ENCODE results near the gene HIBADH.
"Not testable (repeated sequence)": the region's sequence is repeated elsewhere in the genome, so short reads cannot be mapped to it uniquely, and the experiment has no call there.

Gene HIBADH

DNA sequence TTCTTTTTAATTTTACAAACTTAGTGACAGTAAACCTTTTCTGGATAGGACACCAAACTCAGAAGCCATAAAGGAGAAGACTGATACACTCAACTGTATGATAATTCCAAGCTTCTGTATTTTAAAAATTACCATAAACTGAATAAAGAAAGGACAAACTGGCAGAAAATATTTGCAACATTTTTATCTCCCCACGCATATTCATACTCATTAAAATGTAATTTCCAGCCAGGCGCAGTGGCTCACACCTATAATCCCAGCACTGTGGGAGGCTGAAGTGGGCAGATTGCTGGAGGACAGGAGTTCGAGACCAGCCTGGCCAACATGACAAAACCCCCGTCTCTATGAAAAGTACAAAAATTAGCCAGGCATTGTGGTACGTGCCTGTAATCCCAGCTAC is 67.7 kb downstream of the HIBADH start:
- no peak for DNase-seq

DNA sequence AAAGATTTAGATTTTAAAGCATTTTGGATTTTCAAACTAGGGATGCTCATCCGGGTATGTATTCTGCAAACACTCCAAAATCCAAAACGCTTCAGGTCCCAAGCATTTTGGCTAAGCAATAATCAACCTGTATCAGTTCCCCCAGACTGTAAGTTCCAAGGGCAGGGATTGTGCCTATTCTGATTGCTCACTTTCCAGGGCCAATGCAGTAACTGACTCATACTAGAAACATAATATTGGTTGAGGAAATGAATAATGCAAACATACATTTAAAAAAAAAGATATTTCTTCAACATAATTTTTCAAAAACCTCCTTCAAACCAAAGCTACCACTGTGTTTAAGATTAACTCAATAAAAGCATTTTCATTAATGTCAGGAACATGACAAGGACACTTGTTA is 69.5 kb downstream of the HIBADH start:
- no peak for DNase-seq

DNA sequence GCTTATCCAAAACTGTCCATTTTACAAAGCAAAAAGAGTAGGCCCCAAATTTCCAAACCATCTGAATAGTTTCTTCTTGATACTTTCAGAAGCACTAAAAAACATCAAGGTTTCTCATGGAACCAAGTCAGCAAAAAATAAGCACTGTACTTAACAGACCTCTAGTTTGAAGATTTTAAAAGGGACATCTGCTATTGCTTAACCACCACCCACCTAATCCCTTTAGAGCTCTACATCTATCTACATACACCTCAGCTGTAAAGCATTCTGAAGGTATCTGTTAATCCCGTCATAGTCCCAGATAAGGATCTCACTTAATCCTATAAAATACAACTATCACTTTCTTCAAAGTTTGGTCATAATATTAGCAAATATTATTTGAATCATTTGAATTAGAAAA is 72.3 kb downstream of the HIBADH start:
- DNase-seq, result no peak

DNA sequence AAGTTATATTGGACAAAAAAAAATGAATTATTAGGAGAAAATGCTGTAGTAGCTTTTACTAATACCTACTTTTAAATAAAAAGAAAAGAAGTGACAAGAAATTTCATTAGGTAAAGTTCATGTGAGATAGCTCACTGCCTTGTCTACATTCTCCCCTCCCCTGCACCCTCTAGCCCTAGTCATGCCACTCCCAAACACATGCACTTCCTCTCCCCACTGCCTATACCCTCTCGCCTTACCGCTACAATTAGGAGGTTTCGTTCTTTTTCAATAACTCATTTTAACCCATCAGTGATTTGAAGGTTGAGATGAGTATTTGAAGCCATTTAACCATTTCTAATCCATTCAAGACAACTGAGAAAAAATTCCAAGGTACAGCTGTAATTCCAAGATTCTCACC is 75.3 kb downstream of the HIBADH start:
- no peak for DNase-seq

DNA sequence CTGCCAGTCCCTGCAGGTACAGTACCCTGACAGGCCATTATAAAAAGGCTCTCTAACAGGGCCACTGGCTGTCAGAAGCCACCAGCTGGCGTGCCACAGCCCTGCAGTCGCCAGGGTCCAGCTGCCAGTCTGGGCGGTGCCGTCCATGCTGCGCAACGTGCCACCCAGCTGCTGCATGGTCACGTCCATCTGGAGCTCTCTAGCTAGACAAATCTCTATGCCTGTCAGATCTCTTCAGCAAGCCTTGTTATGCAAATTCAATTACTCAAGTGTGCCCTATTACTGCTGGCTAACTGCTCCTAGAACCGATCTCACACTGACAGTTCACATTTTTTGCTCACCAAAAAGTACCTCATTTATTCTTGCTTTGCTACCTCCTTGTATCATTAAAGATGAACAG is 75.9 kb downstream of the HIBADH start:
- no peak for DNase-seq

DNA sequence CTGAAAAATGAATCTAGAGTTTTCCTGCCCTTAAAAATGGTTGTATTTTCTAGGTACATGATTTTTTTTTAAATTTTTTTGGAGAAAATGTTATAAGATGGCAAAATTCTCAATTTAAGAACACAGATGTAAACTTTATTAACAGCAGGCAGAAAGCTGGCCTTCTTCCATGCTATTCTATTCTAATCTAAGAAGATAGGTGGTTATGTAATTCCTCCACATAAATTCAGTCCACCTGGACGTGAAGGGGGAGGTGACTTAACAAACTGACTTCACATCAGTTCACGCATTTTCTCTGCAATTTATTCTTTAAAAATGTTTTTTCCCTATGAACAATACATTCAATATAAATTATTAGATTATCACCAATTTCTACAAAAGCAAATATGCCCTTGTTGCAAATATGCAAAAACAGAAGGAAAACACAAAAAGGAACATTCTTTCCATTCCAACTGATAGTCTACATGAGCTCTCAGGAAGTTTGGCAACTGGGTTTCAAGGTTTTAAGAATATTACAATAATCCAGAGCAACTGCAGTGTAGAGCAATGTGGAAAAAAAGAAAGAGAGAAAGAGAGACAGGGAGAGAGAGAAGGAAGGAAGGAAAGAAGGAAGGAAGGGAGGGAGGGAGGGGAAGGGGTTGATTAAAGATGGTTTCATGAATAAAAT is 76.8 kb downstream of the HIBADH start:
- DNase-seq, result peak; percentile 4

DNA sequence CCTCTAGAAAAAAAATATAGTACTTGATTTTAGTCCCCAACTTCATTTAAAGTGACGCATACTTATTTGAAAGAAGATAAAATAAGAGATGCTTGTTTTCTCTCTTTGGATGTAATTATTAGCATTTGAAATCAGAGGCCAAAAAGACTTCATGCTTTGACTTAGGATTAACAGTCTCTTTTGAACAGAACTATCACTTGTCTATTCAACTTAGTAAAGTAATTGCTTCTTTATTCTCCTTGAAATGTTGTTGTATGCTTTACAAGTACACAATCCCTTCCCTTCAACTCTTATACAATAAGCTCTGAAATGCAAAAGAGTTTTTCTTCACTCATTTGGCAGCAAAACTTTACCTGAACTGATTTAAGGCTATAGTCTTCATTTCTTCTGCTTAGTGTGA is 80.8 kb downstream of the HIBADH start:
- DNase-seq, result no peak

DNA sequence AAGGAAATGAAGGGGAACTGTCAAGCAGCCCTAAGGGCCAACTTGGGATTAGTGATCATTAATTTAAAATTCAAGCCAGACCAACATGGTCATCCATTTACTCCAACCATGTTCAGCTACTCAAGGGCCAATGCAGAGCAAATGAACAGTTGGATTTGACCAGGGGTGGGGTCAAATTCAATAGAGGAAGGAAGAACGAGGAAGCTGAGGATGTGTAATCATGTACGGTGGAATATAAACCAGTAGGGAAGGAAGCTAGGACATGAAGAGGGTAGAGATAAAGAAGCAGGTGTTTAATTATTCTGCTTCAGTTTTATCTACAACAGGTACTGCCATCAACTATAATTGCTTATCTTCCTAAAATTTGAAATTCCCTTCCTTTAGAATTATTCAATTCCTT is 81.6 kb downstream of the HIBADH start:
- no peak for DNase-seq

DNA sequence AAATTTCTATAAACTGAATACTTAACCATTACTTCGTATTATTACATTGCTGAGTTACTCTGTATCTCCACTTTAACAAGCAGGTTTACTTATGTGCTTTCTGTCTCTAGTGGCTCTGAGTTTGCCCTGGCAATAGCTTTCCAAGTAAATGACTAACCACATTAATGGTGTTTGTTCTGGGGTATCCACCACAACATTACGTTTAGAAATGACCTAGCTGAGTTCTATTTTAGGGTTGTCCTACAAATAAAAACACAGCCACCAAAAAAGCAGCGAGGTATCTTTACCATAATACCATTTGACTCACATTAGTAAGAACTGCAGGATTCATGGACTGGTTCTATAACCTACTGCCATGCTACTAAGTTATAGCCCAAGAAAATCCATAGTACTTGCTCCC is 83.1 kb downstream of the HIBADH start:
- DNase-seq, result no peak

DNA sequence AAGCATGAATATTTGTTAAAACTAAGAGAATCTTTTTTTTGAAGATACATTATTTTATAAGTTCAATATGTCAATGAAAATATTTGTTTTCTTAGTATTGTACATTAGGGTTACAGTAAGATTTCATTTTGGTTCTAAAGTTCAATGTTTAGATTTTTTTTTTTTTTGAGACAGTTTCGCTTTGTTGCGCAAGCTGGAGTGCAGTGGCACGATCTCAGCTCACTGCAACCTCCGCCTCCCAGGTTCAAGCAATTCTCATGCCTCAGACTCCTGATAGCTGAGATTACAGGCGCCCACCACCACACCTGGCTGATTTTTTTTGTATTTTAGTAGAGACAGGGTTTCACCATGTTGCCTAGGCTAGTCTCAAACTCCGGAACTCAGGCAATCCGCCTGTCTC is 84.5 kb downstream of the HIBADH start:
- DNase-seq, result not testable (repeated sequence)

DNA sequence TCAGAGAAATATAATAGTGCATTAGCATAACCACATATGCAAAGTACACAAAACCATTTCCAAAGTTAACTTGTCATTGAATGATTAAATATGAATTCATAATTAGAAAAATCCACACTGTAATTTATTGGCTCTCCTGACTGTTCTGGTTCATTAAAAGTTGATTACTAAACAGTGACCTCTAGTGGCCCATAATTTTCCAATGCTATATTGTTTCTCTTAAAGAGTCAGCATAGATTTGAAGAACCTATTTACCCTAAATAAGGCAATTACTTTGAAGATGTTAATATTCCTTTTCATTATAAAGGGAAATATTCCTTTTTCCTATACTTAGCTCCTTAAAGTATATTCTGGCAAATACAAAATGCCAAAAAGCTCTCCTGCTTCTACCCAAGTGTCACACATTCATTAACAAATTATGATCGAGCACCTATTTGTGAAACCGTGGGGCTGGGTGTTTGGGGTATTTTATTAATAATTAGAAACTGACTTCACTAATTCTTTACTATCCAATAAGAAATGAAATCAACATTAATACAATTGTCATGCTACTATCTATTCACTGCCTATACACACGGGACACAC is 86.2 kb downstream of the HIBADH start:
- DNase-seq, result peak; percentile 33

DNA sequence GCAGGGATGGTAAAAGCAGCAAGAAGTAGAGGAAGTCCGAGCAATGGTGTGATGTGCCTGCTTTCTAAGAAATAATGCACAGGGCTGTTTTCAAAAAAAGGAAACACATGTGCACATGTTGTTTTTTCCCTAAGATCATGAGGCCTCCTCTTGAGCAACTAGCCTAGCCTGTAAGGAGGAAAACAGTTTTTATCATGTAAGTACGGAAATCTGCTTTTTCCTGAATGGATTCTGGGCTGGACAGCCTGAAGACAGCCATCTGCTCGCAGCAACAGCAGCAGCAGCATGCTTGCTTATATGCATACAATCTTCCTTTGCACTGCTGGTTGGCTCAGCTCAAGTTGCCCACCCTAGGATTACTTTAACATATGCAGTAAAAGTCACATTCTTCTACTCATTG is 87.1 kb downstream of the HIBADH start:
- DNase-seq, result no peak

DNA sequence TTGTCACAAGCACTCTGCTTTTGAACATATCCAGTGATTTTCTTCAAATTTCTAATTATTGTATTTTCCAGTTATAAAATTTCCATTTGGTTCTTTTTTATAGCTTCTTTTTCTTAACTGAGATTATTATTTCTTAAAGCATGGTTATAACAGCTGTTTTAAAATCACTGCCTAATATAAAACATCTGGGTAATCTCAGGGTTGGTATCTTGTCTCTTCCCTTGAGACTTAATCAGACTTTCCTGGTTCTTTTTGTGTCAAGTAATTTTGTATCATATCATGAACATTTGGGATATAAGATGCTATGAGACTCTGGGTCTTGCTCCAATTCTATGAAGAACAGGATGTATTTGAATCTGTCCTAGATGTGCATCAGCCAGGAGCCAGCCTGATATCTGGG is 93.6 kb downstream of the HIBADH start:
- DNase-seq, result no peak

DNA sequence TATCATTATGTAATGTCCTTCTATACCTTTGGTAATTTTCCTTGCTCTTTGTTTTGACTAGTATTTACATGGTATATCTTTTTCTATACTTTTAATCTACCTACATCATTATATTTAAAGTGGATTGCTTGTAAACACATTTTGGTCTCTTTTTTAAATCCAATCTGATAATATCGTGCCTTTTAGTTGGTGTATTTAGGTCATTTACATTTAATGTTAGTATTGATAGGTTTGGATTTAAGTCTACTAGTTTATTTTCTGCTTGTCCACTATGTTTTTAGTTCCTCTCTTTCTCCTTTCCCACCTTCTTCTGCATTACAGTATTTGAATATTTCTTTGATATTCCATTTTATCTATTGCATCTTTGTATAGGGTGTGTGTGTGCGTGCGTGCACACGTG is 95.4 kb downstream of the HIBADH start:
- DNase-seq, result no peak

DNA sequence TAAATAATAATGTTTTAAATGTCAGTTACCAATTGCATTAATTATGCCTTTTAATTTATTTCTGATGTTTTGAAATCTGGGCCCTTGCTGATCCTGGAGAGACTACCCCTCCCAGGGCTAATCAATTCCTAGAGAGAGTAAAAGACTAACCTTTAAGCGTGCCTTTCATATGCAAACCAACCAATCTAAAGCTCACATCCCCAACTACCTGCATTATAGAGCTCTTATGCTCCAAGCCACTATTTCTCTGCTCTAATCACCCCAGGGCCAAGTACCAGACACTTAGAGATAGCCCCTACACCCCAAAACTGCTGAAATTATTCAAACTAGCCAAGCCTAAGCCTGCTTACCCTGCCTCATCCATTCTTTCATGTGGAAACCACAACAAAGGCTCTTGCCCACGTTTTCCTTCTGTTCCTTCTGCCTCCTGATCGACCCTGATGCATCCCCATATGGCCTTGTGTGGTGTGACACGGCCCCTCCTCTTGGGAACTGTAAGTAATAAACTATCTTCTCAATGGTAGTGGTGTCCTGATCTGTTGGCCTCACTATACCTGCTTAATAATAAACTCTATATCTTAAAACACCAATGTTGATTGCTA is 97.7 kb downstream of the HIBADH start:
- no peak for DNase-seq

DNA sequence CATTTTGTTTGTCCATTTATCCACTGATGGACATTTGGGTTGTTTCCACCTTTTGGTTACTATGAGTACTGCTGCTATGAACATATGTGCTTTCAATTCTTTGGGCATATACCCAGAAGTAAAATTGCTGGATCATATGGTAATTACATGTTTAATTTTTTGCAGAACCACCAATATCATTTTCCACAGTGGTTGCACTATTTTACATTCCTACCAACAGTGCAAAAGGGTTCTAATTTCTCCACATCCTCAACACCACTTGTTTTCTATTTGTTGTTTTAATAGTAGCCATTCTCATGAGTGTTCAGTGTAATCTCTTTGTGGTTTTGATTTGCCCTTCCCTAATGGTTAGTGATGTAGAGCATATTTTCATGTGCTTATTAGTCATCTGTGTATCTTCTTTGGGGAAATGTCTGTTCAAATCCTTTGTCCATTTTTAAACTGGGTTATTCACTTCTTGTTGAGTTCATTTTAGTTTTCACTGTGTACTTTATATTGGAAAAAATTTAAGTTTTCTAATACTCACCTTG is 101.9 kb downstream of the HIBADH start:
- peak; percentile 60 for DNase-seq

DNA sequence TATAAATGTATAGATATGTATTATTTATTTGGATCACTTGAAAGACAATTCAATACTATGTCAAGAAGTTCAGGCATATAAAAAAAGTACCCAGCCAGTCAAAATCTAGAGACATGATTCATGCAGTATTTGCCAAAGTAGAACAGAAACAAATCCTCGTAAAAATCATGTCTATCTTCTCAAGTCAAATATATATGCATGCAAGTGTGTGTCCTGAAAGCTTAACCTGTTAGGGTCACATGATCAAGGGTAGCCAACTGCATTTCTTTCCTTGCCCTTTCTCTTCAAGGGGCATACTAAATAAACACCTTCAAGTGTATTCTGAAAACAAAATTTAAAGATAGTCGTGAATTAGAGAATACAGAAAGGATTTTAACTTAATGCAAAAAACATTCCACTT is 107.0 kb downstream of the HIBADH start:
- DNase-seq, result no peak

DNA sequence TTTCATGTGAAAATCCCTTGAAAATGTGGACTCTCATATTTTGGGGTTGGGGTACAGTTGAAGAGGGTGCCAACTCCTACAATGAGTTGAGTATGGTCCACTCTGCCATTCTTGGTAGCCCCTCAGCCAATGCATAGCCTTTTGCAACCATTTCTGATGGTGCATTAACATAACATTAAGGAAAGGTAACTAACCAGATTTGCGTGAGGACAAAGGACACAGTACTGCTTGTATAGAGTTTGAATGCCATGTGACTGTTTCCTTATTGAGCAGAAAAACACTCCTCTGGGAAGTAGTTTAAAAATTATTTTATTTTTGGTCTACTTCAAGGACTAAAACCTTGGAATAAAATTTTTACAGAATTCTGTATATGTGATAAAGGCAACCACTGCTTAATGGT is 107.9 kb downstream of the HIBADH start:
- DNase-seq, result no peak

DNA sequence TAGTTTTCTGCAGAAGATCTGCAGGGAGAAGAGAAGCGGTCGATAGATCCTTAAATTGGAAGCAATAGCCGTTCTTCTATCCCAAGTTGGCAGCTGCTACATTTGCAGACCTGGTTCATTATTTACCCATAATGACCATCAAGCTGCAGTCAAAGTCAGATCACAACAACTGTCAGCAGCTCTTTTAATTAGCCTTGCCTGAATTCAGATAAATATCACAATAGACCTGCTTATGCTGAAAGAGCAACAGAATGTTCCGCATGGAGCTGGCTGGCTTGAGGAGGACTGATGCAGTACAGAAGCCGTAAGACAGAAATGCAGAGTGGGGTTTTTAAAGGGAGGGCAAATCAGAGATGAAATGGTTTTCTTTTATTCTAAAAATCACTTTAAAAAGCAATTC is 109.4 kb downstream of the HIBADH start:
- no peak for DNase-seq

DNA sequence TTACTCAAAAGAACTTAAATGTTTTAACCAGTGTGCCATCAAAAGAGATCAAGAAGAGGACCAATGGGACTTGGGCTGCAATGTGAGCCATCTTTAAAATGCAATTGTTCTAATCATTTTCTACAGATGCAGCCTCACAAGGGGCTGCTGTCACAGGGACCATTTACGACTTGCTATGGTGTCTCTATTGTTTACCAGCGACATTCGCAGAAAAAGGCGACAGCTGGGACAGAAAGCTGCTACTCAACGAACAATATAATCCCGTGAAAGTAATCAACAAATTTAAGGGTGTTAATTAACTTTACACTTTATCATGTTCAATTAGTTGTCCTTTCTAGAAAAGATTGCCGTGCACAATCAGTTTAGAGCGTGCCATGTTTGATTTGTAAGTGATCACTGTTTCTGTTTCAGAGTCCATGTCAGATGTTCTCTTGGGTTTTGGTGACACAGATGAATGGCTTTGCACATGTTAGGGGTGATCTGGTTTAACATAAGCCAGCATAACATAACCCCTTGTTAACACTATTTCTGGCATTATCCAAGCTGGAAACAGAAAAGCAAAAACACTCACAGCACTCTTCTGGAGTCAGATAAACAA is 110.8 kb downstream of the HIBADH start:
- DNase-seq, result no peak

DNA sequence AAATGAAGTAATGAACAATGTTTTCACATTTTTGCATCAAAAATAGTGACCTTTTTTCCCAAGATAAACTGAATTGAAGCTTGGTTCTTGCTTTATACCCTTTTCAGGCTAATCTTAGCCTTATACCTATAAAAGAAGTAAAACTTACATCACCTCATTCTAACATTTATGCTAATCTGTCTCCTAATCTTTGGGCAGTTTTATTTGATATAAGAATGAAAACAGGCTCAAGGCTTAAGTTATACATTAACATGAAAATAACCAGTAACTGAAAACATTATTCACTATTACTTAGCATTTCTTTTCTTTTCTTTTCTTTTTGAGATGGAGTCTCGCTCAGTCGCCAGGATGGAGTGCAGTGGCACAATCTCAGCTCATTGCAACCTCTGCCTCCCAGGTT is 113.1 kb downstream of the HIBADH start:
- no peak for DNase-seq

DNA sequence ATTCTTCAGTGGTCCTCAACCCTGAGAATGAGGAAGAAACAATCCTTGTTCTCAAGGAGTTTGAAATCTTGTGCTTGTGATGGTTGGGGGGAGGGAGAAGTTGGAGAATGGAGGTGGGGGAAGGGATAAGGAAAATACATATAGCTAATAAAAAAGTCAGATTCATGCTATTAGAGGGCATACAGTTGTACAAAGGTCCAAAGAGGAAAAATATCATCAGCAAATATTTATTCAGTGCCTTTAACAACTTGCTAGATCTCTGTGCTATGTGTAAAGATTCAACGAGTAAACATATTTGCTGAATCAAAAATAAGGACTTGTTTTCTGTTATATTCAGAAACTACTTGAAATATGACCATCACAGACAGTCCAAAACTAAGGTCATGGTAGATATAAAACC is 114.4 kb downstream of the HIBADH start:
- no peak for DNase-seq

DNA sequence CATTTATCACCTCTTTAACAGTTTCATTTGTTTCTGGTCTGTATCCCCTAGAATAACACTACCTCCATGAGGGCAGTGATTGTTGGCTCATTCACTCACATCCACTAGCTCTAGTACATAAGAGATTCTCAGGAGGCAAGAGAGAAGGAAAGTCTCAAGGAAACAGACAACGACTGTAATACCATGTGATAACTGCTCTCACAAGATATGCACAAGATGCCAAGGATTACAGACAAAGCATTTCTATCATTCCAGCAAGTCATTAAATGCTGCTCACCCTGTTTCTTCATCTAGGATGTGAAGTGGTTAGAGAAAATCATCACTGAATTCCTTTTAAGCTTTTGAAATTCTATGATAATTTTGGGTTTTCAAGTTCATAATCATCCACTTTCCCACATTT is 115.3 kb downstream of the HIBADH start:
- DNase-seq, result peak; percentile 53

DNA sequence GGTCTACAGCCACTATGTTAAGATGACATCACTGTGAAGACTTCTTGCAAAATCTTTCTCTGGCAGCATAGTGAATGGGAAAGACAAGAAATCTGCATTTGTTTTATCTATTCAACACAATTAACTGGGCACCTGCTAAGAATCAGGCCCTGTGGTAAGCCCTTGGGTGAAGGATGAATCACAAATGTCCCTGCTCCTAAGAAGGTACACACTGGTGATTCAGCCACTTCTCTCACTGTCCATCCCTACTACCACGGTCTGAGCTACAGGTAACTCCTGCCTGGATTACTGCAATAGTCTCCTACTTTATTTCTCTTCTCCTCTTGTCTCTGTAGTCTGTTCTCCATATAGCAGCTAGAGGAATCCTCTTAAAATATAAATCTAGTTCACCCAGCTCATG is 116.1 kb downstream of the HIBADH start:
- DNase-seq, result no peak
